GM19324 (cell line): ENCODE measurements around the gene CA12.
"Not testable (repeated sequence)": the region's sequence is repeated elsewhere in the genome, so short reads cannot be mapped to it uniquely, and the experiment has no call there.

Experiments used
- ATAC-seq: cut with Tn5 transposase; IDR thresholded peaks from one replicate; pipeline ENCODE4 v1.9.1; 2021; ENCODE audit warnings: mild to moderate bottlenecking, moderate library complexity; ENCODE audit not compliant: unreplicated experiment, low FRiP score

Gene CA12

GRCh38 chr15:63381301-63382204, at the start of gene CA12:
CA12 (minus strand) TSS chr15:63381846; CDS start chr15:63381720, 126 bp downstream.
- no peak for ATAC-seq

GRCh38 chr15:63430766-63431451, 49.3 kb upstream of the CA12 start:
- no peak for ATAC-seq

- no peak for ATAC-seq
Measured at GRCh38 chr15:63426552-63426951, 44.9 kb upstream of the CA12 start.

- no peak for ATAC-seq
Measured at GRCh38 chr15:63425426-63425985, 43.9 kb upstream of the CA12 start.

GRCh38 chr15:63422891-63423590, 41.4 kb upstream of the CA12 start:
- no peak for ATAC-seq

GRCh38 chr15:63421433-63421832, 39.8 kb upstream of the CA12 start:
- ATAC-seq, result no peak

- ATAC-seq, result no peak
Measured at GRCh38 chr15:63420333-63420747, 38.7 kb upstream of the CA12 start.

- no peak for ATAC-seq
Measured at GRCh38 chr15:63418811-63419210, 37.2 kb upstream of the CA12 start.

GRCh38 chr15:63417721-63418120, 36.1 kb upstream of the CA12 start:
- no peak for ATAC-seq

GRCh38 chr15:63417274-63417673, 35.6 kb upstream of the CA12 start:
- ATAC-seq, result not testable (repeated sequence)

GRCh38 chr15:63414474-63415120, 33.0 kb upstream of the CA12 start:
- ATAC-seq, result no peak

GRCh38 chr15:63412551-63412950, 30.9 kb upstream of the CA12 start:
- ATAC-seq, result no peak

GRCh38 chr15:63411866-63412265, 30.2 kb upstream of the CA12 start:
- ATAC-seq, result no peak

- no peak for ATAC-seq
Measured at GRCh38 chr15:63409179-63409578, 27.5 kb upstream of the CA12 start.

GRCh38 chr15:63408524-63408923, 26.9 kb upstream of the CA12 start:
- ATAC-seq, result no peak

- no peak for ATAC-seq
Measured at GRCh38 chr15:63407612-63408011, 26.0 kb upstream of the CA12 start.

GRCh38 chr15:63405683-63406390, 24.2 kb upstream of the CA12 start:
- no peak for ATAC-seq

GRCh38 chr15:63405159-63405558, 23.5 kb upstream of the CA12 start:
- no peak for ATAC-seq

- ATAC-seq, result no peak
Measured at GRCh38 chr15:63403254-63403945, 21.8 kb upstream of the CA12 start.
